ENCODE measurements around the gene UNC93A. TPM values are rescaled to one million over a fixed set of nuclear protein-coding genes. Genes with fewer than 3 reads are reported as not detected.
"Not testable (repeated sequence)": the region's sequence is repeated elsewhere in the genome, so short reads cannot be mapped to it uniquely, and the experiment has no call there.

Gene UNC93A
- total and polyA plus RNA-seq, 2 donors (not counting 1 experiment from before 2014, with no cell fraction given), result not detected

GRCh38 chr6:167356874-167357273 lies 65.8 kb downstream of the UNC93A start:
- H3K4me2 ChIP-seq (ENCODE audit: extremely low read depth, insufficient read depth, low read length), result no peak overlapping the region
- no peaks in the 10 kb centered on the region for H3K27me3 ChIP-seq (ENCODE audit: control insufficient read depth, insufficient read depth, low read length)
- H3K9ac ChIP-seq (ENCODE audit: insufficient read depth, low read length), result no peak overlapping the region
- no peaks in the 10 kb centered on the region for H3K9me3 ChIP-seq (ENCODE audit: control insufficient read depth, insufficient read depth, low read depth, low read length)
- no peaks in the 10 kb centered on the region for H3K36me3 ChIP-seq (ENCODE audit: control insufficient read depth, insufficient read depth, low read length)
- DNase-seq (ENCODE audit: low read depth in 2 of 2), result no peak
- no peaks in the 10 kb centered on the region for H4K20me1 ChIP-seq (ENCODE audit: control insufficient read depth, extremely low read depth, insufficient read depth, low read length)
- H3K4me1 ChIP-seq (ENCODE audit: control insufficient read depth, extremely low read depth, insufficient read depth, low read length), result no peaks in the 10 kb centered on the region
- no peaks in the 10 kb centered on the region for H3K79me2 ChIP-seq (ENCODE audit: control insufficient read depth, insufficient read depth, low read length)
- H2AFZ ChIP-seq (ENCODE audit: low read length), result no peak overlapping the region
- no peak overlapping the region for H3K27ac ChIP-seq (ENCODE audit: insufficient read depth, low read length)
- TF ChIP-seq CTCF (conservative IDR thresholded peaks at IDR 0.05 in 1 of 2, IDR thresholded peaks at IDR 0.05 in 1 of 2; ENCODE audit: low read depth in 1 of 2, low read length in 2 of 2) (no peak), EZH2 (IDR thresholded peaks at IDR 0.05; ENCODE audit: low read length, missing control alignments) (no peak)
- H3K4me3 ChIP-seq (replicated peaks in 1 of 4; ENCODE audit: control extremely low read depth in 1 of 4, insufficient read depth in 1 of 4, low read depth in 3 of 4, low read length in 4 of 4), result no peak overlapping the region

- not testable (repeated sequence) for H3K4me3 ChIP-seq (replicated peaks in 1 of 4; ENCODE audit: control extremely low read depth in 1 of 4, insufficient read depth in 1 of 4, low read depth in 3 of 4, low read length in 4 of 4)
Measured at GRCh38 chr6:167358394-167358793, 67.3 kb downstream of the UNC93A start.

GRCh38 chr6:167361170-167361569 lies 70.1 kb downstream of the UNC93A start:
- not testable (repeated sequence) for H3K36me3 ChIP-seq (ENCODE audit: control insufficient read depth, insufficient read depth, low read length); DNase-seq (ENCODE audit: low read depth in 2 of 2); H3K79me2 ChIP-seq (ENCODE audit: control insufficient read depth, insufficient read depth, low read length); H3K4me3 ChIP-seq (replicated peaks in 1 of 4; ENCODE audit: control extremely low read depth in 1 of 4, insufficient read depth in 1 of 4, low read depth in 3 of 4, low read length in 4 of 4); H3K27me3 ChIP-seq (ENCODE audit: control insufficient read depth, insufficient read depth, low read length); H3K4me2 ChIP-seq (ENCODE audit: extremely low read depth, insufficient read depth, low read length); H4K20me1 ChIP-seq (ENCODE audit: control insufficient read depth, extremely low read depth, insufficient read depth, low read length); H2AFZ ChIP-seq (ENCODE audit: low read length); H3K4me1 ChIP-seq (ENCODE audit: control insufficient read depth, extremely low read depth, insufficient read depth, low read length); H3K27ac ChIP-seq (ENCODE audit: insufficient read depth, low read length); H3K9me3 ChIP-seq (ENCODE audit: control insufficient read depth, insufficient read depth, low read depth, low read length); H3K9ac ChIP-seq (ENCODE audit: insufficient read depth, low read length)

More at GRCh38 chr6:167358394-167358793, 67.3 kb downstream of the UNC93A start:
- H3K27me3 ChIP-seq (ENCODE audit: control insufficient read depth, insufficient read depth, low read length); H3K9me3 ChIP-seq (ENCODE audit: control insufficient read depth, insufficient read depth, low read depth, low read length); DNase-seq (ENCODE audit: low read depth in 2 of 2); H3K4me2 ChIP-seq (ENCODE audit: extremely low read depth, insufficient read depth, low read length); H2AFZ ChIP-seq (ENCODE audit: low read length); H3K79me2 ChIP-seq (ENCODE audit: control insufficient read depth, insufficient read depth, low read length); H3K9ac ChIP-seq (ENCODE audit: insufficient read depth, low read length); H4K20me1 ChIP-seq (ENCODE audit: control insufficient read depth, extremely low read depth, insufficient read depth, low read length); H3K27ac ChIP-seq (ENCODE audit: insufficient read depth, low read length); H3K4me1 ChIP-seq (ENCODE audit: control insufficient read depth, extremely low read depth, insufficient read depth, low read length); H3K36me3 ChIP-seq (ENCODE audit: control insufficient read depth, insufficient read depth, low read length): not testable (repeated sequence)

Other genes starting within 250 kb of the UNC93A start
- gene CCR6, start 168.2 kb upstream of the UNC93A start, total RNA-seq, result not detected in 2 replicates
- not detected in 2 replicates for gene CCR6, start 168.2 kb upstream of the UNC93A start, polyA plus RNA-seq
- gene GPR31, start 133.3 kb upstream of the UNC93A start, total RNA-seq, result not detected in 2 replicates
- not detected in 2 replicates for gene GPR31, start 133.3 kb upstream of the UNC93A start, polyA plus RNA-seq
- not detected in 2 replicates for gene TTLL2, start 33.8 kb downstream of the UNC93A start, total RNA-seq
- not detected in 2 replicates for gene TTLL2, start 33.8 kb downstream of the UNC93A start, polyA plus RNA-seq

Measured in fibroblast of lung (primary cell).